Activated B cell treated with CpG ODN at 0.5 μM for 24 hours (primary cell): ENCODE measurements around the gene ICAM2. TPM values are rescaled to one million over a fixed set of nuclear protein-coding genes. Genes with fewer than 3 reads are reported as not detected.

Experiments used
- ATAC-seq: fragments of 200-7000 bp; cut with Tn5 transposase; one replicate; pipeline ENCODE4 v1.10.0; 2021; ENCODE audit warnings: low read depth, mild to moderate bottlenecking, moderate library complexity
- CTCF ChIA-PET: fragments of 350-600 bp; sonication (Branson Sonifier 250); formaldehyde crosslinking; loops from one replicate; lab custom pipeline; 2021; ENCODE audit warnings: antibody characterized with exemption; lab: Charles Lee
- POLR2A ChIA-PET: fragments of 350-600 bp; sonication (Branson Sonifier 250); formaldehyde crosslinking; loops from one replicate; lab custom pipeline; 2021; ENCODE audit warnings: antibody characterized with exemption; lab: Charles Lee
- DNase-seq: peaks from one replicate; pipeline ENCODE4 v3.0.0; 2022
- H3K27ac Mint-ChIP-seq: one replicate; pipeline ENCODE4 v1.8.0; 2020; ENCODE audit warnings: mixed read lengths
- H3K27me3 Mint-ChIP-seq: one replicate; pipeline ENCODE4 v1.8.0; 2021; ENCODE audit warnings: mixed read lengths
- H3K36me3 Mint-ChIP-seq: one replicate; pipeline ENCODE4 v1.8.0; 2021; ENCODE audit warnings: low read depth, mixed read lengths
- H3K4me1 Mint-ChIP-seq: one replicate; pipeline ENCODE4 v1.8.0; 2021; ENCODE audit warnings: mixed read lengths
- H3K4me3 Mint-ChIP-seq: one replicate; pipeline ENCODE4 v1.8.0; 2020; ENCODE audit warnings: mild to moderate bottlenecking, mixed read lengths
- H3K9me3 Mint-ChIP-seq: one replicate; pipeline ENCODE4 v1.8.0; 2020; ENCODE audit warnings: mixed read lengths
- CTCF ChIP-seq: fragments of 200-600 bp; IDR thresholded peaks from one replicate; pipeline ENCODE4 v1.8.0; 2022; ENCODE audit warnings: antibody characterized with exemption, mild to moderate bottlenecking
- intact Hi-C: fragments of 100-400 bp; cut with micrococcal nuclease; formaldehyde crosslinking; loops from one replicate; pipeline ENCODE4 v1.15.1; 2024
- total RNA-seq: library from RNA; stranded (reverse); gene quantifications from 2 replicates; pipeline ENCODE4 v1.2.3, GENCODE V29; 2022

Gene ICAM2
- total RNA-seq, 1 donor from 2014 or later: 44.5 TPM

- intact Hi-C loops: no loop called here
- DNase-seq (no peak), ATAC-seq (no peak)
- Mint-ChIP-seq H3K27ac (no peak overlapping the region), H3K27me3 (no peaks in the 10 kb centered on the region), H3K36me3 (peaks cover 35% of the 10 kb centered on the region), H3K9me3 (no peaks in the 10 kb centered on the region), H3K4me3 (no peak overlapping the region), H3K4me1 (no peaks in the 10 kb centered on the region)
- ChIA-PET CTCF (no interaction called here), POLR2A (no interaction called here)
- no peak for TF ChIP-seq CTCF
Measured at GRCh38 chr17:64045176-64045575, 24.7 kb upstream of the ICAM2 start.

- H3K27me3 Mint-ChIP-seq: no peaks in the 10 kb centered on the region
- ATAC-seq: no peak
- H3K36me3 Mint-ChIP-seq: peaks cover 31% of the 10 kb centered on the region
- CTCF ChIA-PET: interaction anchor here (1.3 to 1.6 kb wide), 3 partner anchors 14 to 91 kb away, joined by 3 to 5 read pairs (median 4); no protein-coding TSS in a partner anchor
- intact Hi-C loops: no loop called here
- POLR2A ChIA-PET: interaction anchor here (0.9 kb wide), 1 partner anchor 20 kb away, joined by 3 read pairs; no protein-coding TSS in a partner anchor
- no peak overlapping the region for H3K4me3 Mint-ChIP-seq
- no peak for DNase-seq
- no peaks in the 10 kb centered on the region for H3K9me3 Mint-ChIP-seq
- H3K4me1 Mint-ChIP-seq: no peaks in the 10 kb centered on the region
- no peak overlapping the region for H3K27ac Mint-ChIP-seq
- TF ChIP-seq CTCF: no peak
Measured at GRCh38 chr17:64042700-64043485, 22.5 kb upstream of the ICAM2 start.

DNA sequence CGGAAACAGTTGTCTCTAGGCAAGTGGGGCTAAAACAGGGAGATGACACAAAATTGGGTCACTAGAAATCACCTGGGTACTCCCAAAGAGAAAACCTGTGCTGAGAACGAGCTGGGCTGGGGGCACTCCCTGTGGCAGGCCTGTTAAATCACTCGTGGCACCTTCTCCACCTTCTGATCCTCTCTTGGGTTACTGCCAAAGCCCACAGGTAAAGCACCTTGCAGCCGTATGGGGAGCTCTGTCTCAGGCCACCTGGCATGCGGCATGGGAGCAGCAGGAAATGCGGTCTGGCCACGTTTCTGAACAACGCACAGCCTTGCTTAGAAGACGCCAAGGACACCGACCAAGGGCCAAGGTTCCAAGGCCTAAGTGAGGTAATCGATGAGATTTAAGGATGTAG lies 21.5 kb upstream of the ICAM2 start:
- no peak overlapping the region for H3K4me3 Mint-ChIP-seq
- intact Hi-C loops: no loop called here
- peaks cover 31% of the 10 kb centered on the region for H3K36me3 Mint-ChIP-seq
- ChIA-PET POLR2A (no interaction called here), CTCF (interaction anchor here (1.3 to 1.6 kb wide), 3 partner anchors 13 to 92 kb away, joined by 3 to 5 read pairs (median 4); no protein-coding TSS in a partner anchor)
- no peaks in the 10 kb centered on the region for H3K27me3 Mint-ChIP-seq
- no peak overlapping the region for H3K27ac Mint-ChIP-seq
- no peaks in the 10 kb centered on the region for H3K9me3 Mint-ChIP-seq
- no peak for DNase-seq
- H3K4me1 Mint-ChIP-seq: no peaks in the 10 kb centered on the region
- no peak for TF ChIP-seq CTCF
- no peak for ATAC-seq

DNA sequence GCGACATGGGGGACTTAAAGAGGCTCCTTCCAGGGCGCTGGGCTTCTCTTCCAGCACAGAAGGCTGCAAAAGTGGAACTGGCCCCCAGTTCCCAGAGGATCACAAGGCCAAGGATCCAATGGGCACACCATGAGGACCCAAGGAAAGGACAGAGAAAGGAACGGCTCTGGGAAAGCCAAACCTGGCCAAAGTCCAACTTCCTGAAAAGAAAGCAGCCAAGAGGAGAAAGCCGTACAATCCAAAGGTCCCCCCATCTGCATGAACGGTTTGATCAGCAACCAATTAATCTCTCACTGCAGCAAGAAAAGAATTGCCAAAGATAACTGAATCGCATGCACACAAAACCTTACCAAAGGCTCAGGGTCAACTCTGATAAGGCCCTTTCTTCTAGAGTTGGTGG lies 19.8 kb upstream of the ICAM2 start:
- no peak for TF ChIP-seq CTCF
- H3K27me3 Mint-ChIP-seq: no peaks in the 10 kb centered on the region
- intact Hi-C loops: no loop called here
- peaks cover 17% of the 10 kb centered on the region for H3K36me3 Mint-ChIP-seq
- H3K9me3 Mint-ChIP-seq: no peaks in the 10 kb centered on the region
- H3K27ac Mint-ChIP-seq: no peak overlapping the region
- ATAC-seq (no peak), DNase-seq (no peak)
- no peak overlapping the region for H3K4me3 Mint-ChIP-seq
- ChIA-PET POLR2A (no interaction called here), CTCF (no interaction called here)
- no peaks in the 10 kb centered on the region for H3K4me1 Mint-ChIP-seq

GRCh38 chr17:64039106-64039400 lies 18.6 kb upstream of the ICAM2 start:
- Mint-ChIP-seq H3K36me3 (peaks cover 8% of the 10 kb centered on the region), H3K9me3 (no peaks in the 10 kb centered on the region), H3K4me1 (no peaks in the 10 kb centered on the region), H3K27me3 (no peaks in the 10 kb centered on the region), H3K4me3 (no peak overlapping the region), H3K27ac (no peak overlapping the region)
- no peak for TF ChIP-seq CTCF
- intact Hi-C loops: no loop called here
- POLR2A ChIA-PET: no interaction called here
- CTCF ChIA-PET: no interaction called here
- ATAC-seq (no peak), DNase-seq (no peak)
